ENCODE measurements around the gene SAMD1.
"Not testable (repeated sequence)": the region's sequence is repeated elsewhere in the genome, so short reads cannot be mapped to it uniquely, and the experiment has no call there.

DNA sequence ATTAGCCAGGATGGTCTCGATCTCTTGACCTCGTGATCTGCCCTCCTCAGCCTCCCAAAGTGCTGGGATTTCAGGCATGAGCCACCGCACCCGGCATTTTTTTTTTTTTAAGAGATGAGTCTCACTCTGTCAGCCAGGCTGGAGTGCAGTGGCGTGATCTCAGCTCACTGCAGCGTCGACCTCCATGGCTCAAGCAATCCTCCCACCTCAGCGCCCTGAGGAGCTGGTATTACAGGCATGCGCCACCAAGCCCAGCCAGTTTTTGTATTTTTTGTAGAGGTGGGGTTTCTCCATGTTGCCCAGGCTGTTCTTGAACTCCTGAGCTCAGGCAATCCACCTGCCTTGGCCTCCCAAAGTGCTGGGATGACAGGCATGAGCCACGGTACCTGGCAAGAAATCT lies 42.7 kb downstream of the SAMD1 start:
- TF ChIP-seq, protein P1, sequence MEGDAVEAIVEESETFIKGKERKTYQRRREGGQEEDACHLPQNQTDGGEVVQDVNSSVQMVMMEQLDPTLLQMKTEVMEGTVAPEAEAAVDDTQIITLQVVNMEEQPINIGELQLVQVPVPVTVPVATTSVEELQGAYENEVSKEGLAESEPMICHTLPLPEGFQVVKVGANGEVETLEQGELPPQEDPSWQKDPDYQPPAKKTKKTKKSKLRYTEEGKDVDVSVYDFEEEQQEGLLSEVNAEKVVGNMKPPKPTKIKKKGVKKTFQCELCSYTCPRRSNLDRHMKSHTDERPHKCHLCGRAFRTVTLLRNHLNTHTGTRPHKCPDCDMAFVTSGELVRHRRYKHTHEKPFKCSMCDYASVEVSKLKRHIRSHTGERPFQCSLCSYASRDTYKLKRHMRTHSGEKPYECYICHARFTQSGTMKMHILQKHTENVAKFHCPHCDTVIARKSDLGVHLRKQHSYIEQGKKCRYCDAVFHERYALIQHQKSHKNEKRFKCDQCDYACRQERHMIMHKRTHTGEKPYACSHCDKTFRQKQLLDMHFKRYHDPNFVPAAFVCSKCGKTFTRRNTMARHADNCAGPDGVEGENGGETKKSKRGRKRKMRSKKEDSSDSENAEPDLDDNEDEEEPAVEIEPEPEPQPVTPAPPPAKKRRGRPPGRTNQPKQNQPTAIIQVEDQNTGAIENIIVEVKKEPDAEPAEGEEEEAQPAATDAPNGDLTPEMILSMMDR (IDR thresholded peaks at IDR 0.05), result not testable (repeated sequence)
- not testable (repeated sequence) for TF ChIP-seq POLR2A (IDR thresholded peaks at IDR 0.05)

All from lower leg skin (tissue), 3 donors.